Smooth muscle cell (in vitro differentiated cells): Measurements from ENCODE around the gene MAK. TPM values are rescaled to one million over a fixed set of nuclear protein-coding genes. Genes with fewer than 3 reads are reported as not detected.
"Not testable (repeated sequence)": the region's sequence is repeated elsewhere in the genome, so short reads cannot be mapped to it uniquely, and the experiment has no call there.

Experiments used
- DNase-seq: peaks from one replicate; lab custom pipeline; 2025; ENCODE audit not compliant: unreplicated experiment; lab: John Stamatoyannopoulos, UW
- H2AFZ ChIP-seq: fragments of 200-600 bp; sonication (generic); 2 replicates; pipeline ENCODE4 v1.6.0; 2016; ENCODE audit warnings: antibody characterized with exemption, low read depth, mild to moderate bottlenecking
- H3F3A ChIP-seq: fragments of 200-600 bp; sonication (generic); 2 replicates; pipeline ENCODE4 v1.6.0; 2017; ENCODE audit warnings: antibody characterized with exemption, low read depth
- H3K27ac ChIP-seq: fragments of 200-600 bp; sonication (generic); 2 replicates; pipeline ENCODE4 v1.5.1; 2016; ENCODE audit warnings: low read depth, mild to moderate bottlenecking
- H3K27me3 ChIP-seq: fragments of 200-600 bp; sonication (generic); 2 replicates; pipeline ENCODE4 v1.6.1; 2016; ENCODE audit warnings: low read depth, mild to moderate bottlenecking
- H3K36me3 ChIP-seq: fragments of 200-600 bp; sonication (generic); 2 replicates; pipeline ENCODE4 v1.5.1; 2016; ENCODE audit warnings: low read depth
- H3K4me1 ChIP-seq: fragments of 200-600 bp; sonication (generic); 2 replicates; pipeline ENCODE4 v1.5.1; 2016; ENCODE audit warnings: low read depth
- H3K4me2 ChIP-seq: fragments of 200-600 bp; sonication (generic); 2 replicates; pipeline ENCODE4 v1.6.0; 2016; ENCODE audit warnings: mild to moderate bottlenecking
- H3K4me3 ChIP-seq: fragments of 200-600 bp; sonication (generic); 2 replicates; pipeline ENCODE4 v1.5.1; 2016; ENCODE audit warnings: mild to moderate bottlenecking
- H3K79me2 ChIP-seq: fragments of 200-600 bp; sonication (generic); 2 replicates; pipeline ENCODE4 v1.6.0; 2016; ENCODE audit warnings: low read depth, mild to moderate bottlenecking
- H3K9ac ChIP-seq: fragments of 200-600 bp; sonication (generic); 2 replicates; pipeline ENCODE4 v1.6.0; 2016; ENCODE audit warnings: low read depth
- H3K9me3 ChIP-seq: fragments of 200-600 bp; sonication (generic); replicated peaks from 2 replicates; pipeline ENCODE4 v1.5.1; 2016; ENCODE audit warnings: low read depth
- H4K20me1 ChIP-seq: fragments of 200-600 bp; sonication (generic); 2 replicates; pipeline ENCODE4 v1.6.0; 2016; ENCODE audit warnings: low read depth
- CTCF ChIP-seq: fragments of 200-600 bp; sonication (generic); IDR thresholded peaks from 2 replicates; pipeline ENCODE4 v1.5.1; 2017; ENCODE audit warnings: borderline replicate concordance, mild to moderate bottlenecking, antibody characterized with exemption; ENCODE audit not compliant: insufficient read depth, poor library complexity, severe bottlenecking
- WGBS: methylation state at CpG from one replicate; pipeline ENCODE4 v1.1.7; 2016; ENCODE audit warnings: low lambda C conversion rate; 5-methylcytosine and 5-hydroxymethylcytosine counted together
- polyA plus RNA-seq: library from polyadenylated mRNA; unstranded; fragments of >200 nt; fragmentation: Nextera tagmentation; extraction: Ambion mirVana; gene quantifications from 2 replicates; pipeline ENCODE4 v1.2.1, GENCODE V29; 2016
- total RNA-seq: library from RNA; depleted of rRNA; stranded (reverse); fragments of >200 nt; gene quantifications from 2 replicates; pipeline ENCODE4 v1.2.3, GENCODE V29; 2014

The MAK gene
- total and polyA plus RNA-seq, 2 experiments from 2014 or later, result 0.07 TPM; not detected in 1

DNA sequence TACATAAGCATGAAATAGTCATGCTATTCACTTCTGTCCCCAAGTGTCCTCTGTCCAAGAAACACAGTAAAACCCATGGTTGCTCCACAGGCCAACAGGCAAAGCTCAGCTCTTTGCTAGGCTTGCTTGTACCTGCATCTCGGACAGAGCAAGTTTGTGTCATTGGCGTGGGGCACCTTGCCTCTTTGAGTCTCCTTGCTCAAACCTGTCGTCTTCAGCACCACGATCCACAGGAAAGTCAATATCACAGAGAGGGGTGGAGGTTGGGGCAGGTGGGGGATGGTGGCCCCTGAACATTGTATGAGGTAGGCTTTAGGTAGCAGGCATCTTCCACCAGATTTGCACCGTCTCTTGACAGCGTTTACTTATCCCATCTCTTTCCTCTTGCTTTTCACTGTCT lies 94.8 kb downstream of the MAK start:
- Histone ChIP-seq H3K79me2 (peaks cover 8% of the 10 kb centered on the region), H3K4me2 (no peak overlapping the region), H3K4me1 (peaks cover 14% of the 10 kb centered on the region), H3K9me3 (no peaks in the 10 kb centered on the region), H3K9ac (no peak overlapping the region), H3K27ac (no peak overlapping the region), H3K27me3 (no peaks in the 10 kb centered on the region), H2AFZ (no peak overlapping the region), H3K4me3 (no peak overlapping the region), H3K36me3 (no peaks in the 10 kb centered on the region), H3F3A (peaks cover 3% of the 10 kb centered on the region), H4K20me1 (no peaks in the 10 kb centered on the region)
- no peak for TF ChIP-seq CTCF
- no peak for DNase-seq
- 89% methylated on average over 6 of the region's 6 CpGs for WGBS

DNA sequence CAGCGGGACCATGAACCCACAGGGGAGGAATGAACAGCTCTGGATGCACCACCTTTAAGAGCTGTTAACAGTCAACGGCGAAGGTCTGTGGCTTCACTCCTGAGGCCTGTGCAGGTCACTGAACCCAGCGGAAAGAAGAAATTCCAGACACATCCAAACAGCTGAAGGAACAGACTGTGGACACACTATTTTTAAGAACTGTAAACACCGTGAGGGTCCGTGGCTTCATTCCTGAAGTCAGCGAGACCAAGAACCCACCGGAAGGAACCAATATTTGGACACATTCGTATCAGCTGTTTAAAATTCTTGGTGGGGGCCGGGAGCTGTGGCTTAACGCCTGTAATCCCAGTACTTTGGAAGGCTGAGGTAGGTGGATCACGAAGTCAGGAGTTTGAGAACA lies 96.1 kb downstream of the MAK start:
- Histone ChIP-seq H3K27ac (no peak overlapping the region), H3K36me3 (no peaks in the 10 kb centered on the region), H3K27me3 (no peaks in the 10 kb centered on the region), H4K20me1 (no peaks in the 10 kb centered on the region), H3K79me2 (no peaks in the 10 kb centered on the region), H3K4me3 (no peak overlapping the region), H2AFZ (no peak overlapping the region), H3K4me1 (peaks cover 10% of the 10 kb centered on the region), H3K9me3 (no peaks in the 10 kb centered on the region), H3K9ac (no peak overlapping the region), H3K4me2 (no peak overlapping the region), H3F3A (peaks cover 3% of the 10 kb centered on the region)
- 99% methylated on average over 12 of the region's 12 CpGs for WGBS
- TF ChIP-seq CTCF, result no peak
- DNase-seq, result no peak

DNA sequence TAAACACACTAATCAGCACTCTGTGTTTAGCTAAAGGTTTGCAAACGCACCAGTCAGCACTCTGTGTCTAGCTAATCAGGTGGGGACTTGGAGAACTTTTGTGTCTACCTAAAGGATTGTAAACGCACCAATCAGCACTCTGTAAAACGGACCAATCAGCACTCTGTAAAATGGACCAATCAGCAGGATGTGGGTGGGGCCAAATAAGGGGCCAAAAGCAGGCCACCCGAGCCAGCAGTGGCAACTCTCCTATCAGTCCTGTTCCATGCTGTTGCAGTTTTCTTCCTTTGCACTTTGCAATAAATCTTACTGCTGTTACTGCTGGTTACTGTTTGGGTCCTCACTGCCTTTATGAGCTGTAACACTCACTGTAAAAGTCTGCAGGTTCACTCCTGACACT lies 96.7 kb downstream of the MAK start:
- not testable (repeated sequence) for H3K79me2 ChIP-seq

DNA sequence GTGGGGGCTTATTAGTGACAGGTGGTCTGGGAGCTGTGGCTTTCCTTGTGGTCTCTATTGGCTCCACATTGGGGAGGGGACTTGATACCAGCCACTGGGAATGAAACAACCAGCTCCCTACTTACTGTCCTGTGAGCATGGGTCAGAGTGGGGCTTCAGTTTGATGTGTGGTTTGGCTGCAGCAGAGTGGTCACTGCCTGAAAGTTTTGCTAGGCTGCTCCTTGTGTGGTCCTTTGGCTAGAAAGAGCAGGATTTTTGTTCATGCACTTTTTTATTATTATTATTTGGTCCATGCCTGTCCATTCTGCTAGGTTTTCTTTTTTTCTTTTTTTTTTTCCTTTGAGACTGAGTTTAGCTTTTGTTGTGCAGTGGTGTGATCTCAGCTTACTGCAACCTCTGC lies 98.3 kb downstream of the MAK start:
- Histone ChIP-seq H3K4me1 (peaks cover 3% of the 10 kb centered on the region), H3K27me3 (no peaks in the 10 kb centered on the region), H3K9me3 (no peaks in the 10 kb centered on the region), H4K20me1 (no peaks in the 10 kb centered on the region), H3K27ac (no peak overlapping the region), H3K4me3 (no peak overlapping the region), H3K79me2 (no peaks in the 10 kb centered on the region), H3F3A (no peaks in the 10 kb centered on the region), H3K4me2 (no peak overlapping the region), H3K9ac (no peak overlapping the region), H2AFZ (no peak overlapping the region), H3K36me3 (no peaks in the 10 kb centered on the region)
- no peak for TF ChIP-seq CTCF
- DNase-seq, result no peak

More for the DNA sequence above, 96.7 kb downstream of the MAK start:
- H3K27me3 ChIP-seq, H3K36me3 ChIP-seq, H3K4me2 ChIP-seq, H3K27ac ChIP-seq, H4K20me1 ChIP-seq, H3K9me3 ChIP-seq, H3K4me1 ChIP-seq, H3K9ac ChIP-seq, H3K4me3 ChIP-seq, DNase-seq, H2AFZ ChIP-seq, H3F3A ChIP-seq: not testable (repeated sequence)
- 93% methylated on average over 4 of the region's 4 CpGs for WGBS
